ENCODE data around the gene KCNJ11.

DNA sequence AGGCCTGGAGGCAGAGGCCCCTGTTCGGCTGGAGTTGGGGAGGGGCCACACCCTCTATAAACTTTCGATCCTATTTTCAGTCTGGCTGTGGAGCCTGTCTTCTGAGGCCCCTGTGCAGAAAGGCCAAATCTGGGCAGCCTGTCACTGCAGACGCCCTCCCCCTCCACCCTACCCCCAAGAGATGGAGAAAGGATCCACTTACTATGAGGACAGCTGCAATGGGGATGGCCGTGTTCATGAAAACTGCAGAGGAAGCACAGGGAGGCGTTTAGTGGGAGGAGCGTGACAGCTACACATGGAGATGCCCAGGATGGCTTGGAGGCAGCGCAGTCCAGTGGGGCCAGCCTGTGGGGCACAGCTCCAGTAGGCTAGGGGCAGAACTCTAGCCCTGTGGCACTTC is 43.5 kb upstream of the KCNJ11 start:
- TF ChIP-seq, protein P1, sequence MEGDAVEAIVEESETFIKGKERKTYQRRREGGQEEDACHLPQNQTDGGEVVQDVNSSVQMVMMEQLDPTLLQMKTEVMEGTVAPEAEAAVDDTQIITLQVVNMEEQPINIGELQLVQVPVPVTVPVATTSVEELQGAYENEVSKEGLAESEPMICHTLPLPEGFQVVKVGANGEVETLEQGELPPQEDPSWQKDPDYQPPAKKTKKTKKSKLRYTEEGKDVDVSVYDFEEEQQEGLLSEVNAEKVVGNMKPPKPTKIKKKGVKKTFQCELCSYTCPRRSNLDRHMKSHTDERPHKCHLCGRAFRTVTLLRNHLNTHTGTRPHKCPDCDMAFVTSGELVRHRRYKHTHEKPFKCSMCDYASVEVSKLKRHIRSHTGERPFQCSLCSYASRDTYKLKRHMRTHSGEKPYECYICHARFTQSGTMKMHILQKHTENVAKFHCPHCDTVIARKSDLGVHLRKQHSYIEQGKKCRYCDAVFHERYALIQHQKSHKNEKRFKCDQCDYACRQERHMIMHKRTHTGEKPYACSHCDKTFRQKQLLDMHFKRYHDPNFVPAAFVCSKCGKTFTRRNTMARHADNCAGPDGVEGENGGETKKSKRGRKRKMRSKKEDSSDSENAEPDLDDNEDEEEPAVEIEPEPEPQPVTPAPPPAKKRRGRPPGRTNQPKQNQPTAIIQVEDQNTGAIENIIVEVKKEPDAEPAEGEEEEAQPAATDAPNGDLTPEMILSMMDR (IDR thresholded peaks at IDR 0.05) = no peak
- no peak for TF ChIP-seq ZFX (IDR thresholded peaks at IDR 0.05; ENCODE audit: borderline replicate concordance)
